Lung (tissue), 12 donors: ENCODE results near the gene DPH6. TPM values are rescaled to one million over a fixed set of nuclear protein-coding genes. Genes with fewer than 3 reads are reported as not detected.

Experiments used
- ATAC-seq: fragments of 200-7000 bp; cut with Tn5 transposase; one replicate; pipeline ENCODE4 v1.9.1; 2020; ENCODE audit warnings: moderate number of reproducible peaks; ENCODE audit not compliant: insufficient read depth, low FRiP score
- DNase-seq, 3 donors: peaks; one replicate each; pipeline ENCODE4 v3.0.0-alpha.2; 2013 to 2017
- H3K27ac ChIP-seq, 2 donors: one replicate each; pipeline ENCODE4 v1.5.1; 2013; ENCODE audit warnings: mild to moderate bottlenecking in 2 of 2, moderate library complexity in 2 of 2, control low read depth in 1 of 2, inconsistent platforms in 1 of 2, low read depth in 1 of 2, low read length in 1 of 2
- H3K27me3 ChIP-seq, 3 donors: one replicate each; pipeline ENCODE4 v1.5.1; 2013; ENCODE audit warnings: low read length in 2 of 3; ENCODE audit not compliant: control insufficient read depth in 3 of 3, insufficient read depth in 3 of 3
- H3K36me3 ChIP-seq, 4 donors: one replicate each; pipeline ENCODE4 v1.5.1; 2013; ENCODE audit warnings: low read length in 4 of 4, mild to moderate bottlenecking in 1 of 4, moderate library complexity in 1 of 4; ENCODE audit not compliant: control insufficient read depth in 4 of 4, insufficient read depth in 4 of 4
- H3K4me1 ChIP-seq, 5 donors: one replicate each; pipeline ENCODE4 v1.5.1; 2013; ENCODE audit warnings: low read length in 5 of 5, mild to moderate bottlenecking in 2 of 5, moderate library complexity in 1 of 5; ENCODE audit not compliant: control insufficient read depth in 5 of 5, insufficient read depth in 5 of 5
- H3K4me3 ChIP-seq: one replicate; pipeline ENCODE4 v1.5.1; 2013; ENCODE audit warnings: mild to moderate bottlenecking, control low read depth, moderate library complexity
- H3K9ac ChIP-seq, 2 donors: one replicate each; pipeline ENCODE4 v1.5.1; 2013; ENCODE audit warnings: low read length in 2 of 2, control low read depth in 1 of 2; ENCODE audit not compliant: insufficient read depth in 1 of 2
- H3K9me3 ChIP-seq, 4 donors: one replicate each; pipeline ENCODE4 v1.5.1; 2013; ENCODE audit warnings: low read length in 3 of 4, mild to moderate bottlenecking in 1 of 4, moderate library complexity in 1 of 4; ENCODE audit not compliant: control insufficient read depth in 4 of 4, insufficient read depth in 3 of 4
- CTCF ChIP-seq: IDR thresholded peaks from 2 replicates; pipeline ENCODE4 v1.5.1; 2012; ENCODE audit warnings: mild to moderate bottlenecking; ENCODE audit errors: control extremely low read depth, extremely low read depth
- WGBS, 2 donors: extraction: QIAGEN DNeasy Blood & Tissue Kit; methylation state at CpG; one replicate each; pipeline ENCODE4 v1.1.7; 2013; 5-methylcytosine and 5-hydroxymethylcytosine counted together
- polyA plus RNA-seq, 2 donors: library from polyadenylated mRNA; stranded (reverse); fragments of 200-250 nt; gene quantifications; one replicate each; pipeline ENCODE4 v1.2.1, GENCODE V29; 2013
- total RNA-seq, 2 donors: library from RNA; depleted of rRNA in 1 of 2; stranded (reverse); fragments of >200 nt in 1 of 2; gene quantifications; one replicate each; pipeline ENCODE4 v1.2.1, GENCODE V29; 2014 to 2021
- donor health status: control.
- donor health status: control.
- donor health status: Bipolar disorder and iron deficiency.
- donor health status: healthy.
- donor health status: DM: yes; HTN: yes; CAD: no.

DPH6 gene
- total and polyA plus RNA-seq, 4 donors = 5.5 to 55.1 (median 14.8) TPM

DNA sequence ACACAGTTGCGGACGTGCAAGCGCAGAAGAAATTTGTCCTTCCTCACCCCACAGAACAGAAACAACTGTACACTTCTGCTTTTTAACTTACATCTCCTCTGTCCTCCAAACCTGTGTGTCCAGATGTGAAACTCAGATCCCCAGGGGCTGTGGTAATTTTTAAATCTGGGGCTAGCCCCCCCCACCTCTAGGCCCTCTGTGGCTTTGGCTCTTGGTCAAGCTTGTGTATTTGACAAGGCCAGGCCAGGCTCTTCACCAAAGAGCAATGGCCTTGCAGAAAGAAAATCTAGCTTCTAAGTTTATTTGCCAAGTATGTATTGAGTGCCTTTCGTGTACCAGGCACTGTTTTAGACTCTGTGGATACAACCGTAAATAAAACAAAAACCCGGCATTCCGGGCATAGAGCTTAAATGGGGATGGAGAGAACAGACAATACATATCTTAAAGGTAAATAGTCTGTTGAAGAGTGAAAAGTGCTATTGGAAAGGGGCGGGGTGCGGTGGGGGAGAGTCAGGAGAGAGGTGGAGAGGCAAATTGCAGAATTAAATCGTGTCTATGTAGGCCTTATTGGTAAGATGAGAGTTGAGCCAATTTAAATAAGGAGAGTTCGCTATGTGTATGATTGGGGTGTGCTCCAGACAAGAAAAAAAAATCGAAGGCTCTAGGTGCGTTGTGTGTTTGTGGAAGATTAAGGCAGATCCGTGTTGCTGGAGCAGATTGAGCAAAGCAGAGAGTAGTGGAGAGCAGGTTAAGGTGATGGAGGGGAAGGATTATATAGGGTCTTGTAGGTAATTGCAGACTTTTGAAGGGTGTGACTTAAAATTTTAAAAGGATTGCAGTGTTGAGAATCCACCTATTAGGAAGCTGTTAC lies 781 bp upstream of the DPH6 start:
- H3K4me1 ChIP-seq = peaks cover 0 to 14% (median 3%) of the 10 kb centered on the region in 5 donors
- WGBS, 2 donors = 55 to 67% methylated on average over 14 of the region's 14 CpGs
- peak overlapping the region; percentile 74 to 98 for H3K9ac ChIP-seq
- no peaks in the 10 kb centered on the region for H3K36me3 ChIP-seq
- H3K9me3 ChIP-seq = no peaks in the 10 kb centered on the region
- no peak for TF ChIP-seq CTCF
- H3K4me3 ChIP-seq = peak overlapping the region; percentile 93
- H3K27ac ChIP-seq = peak overlapping the region; percentile 98 to 99
- DNase-seq (no peak), ATAC-seq (no peak)
- H3K27me3 ChIP-seq = no peaks in the 10 kb centered on the region

GRCh38 chr15:35545316-35545823 lies 595 bp downstream of the DPH6 start:
- H3K9me3 ChIP-seq = no peaks in the 10 kb centered on the region
- peak overlapping the region; percentile 98 to 99 for H3K27ac ChIP-seq
- peak; percentile 31 for ATAC-seq
- H3K9ac ChIP-seq = peak overlapping the region; percentile 74 to 92
- H3K4me3 ChIP-seq = peak overlapping the region; percentile 93
- peak in 1 of 3 donors; percentile 85 for DNase-seq
- no peak for TF ChIP-seq CTCF
- H3K27me3 ChIP-seq = no peaks in the 10 kb centered on the region
- H3K36me3 ChIP-seq = no peaks in the 10 kb centered on the region
- H3K4me1 ChIP-seq = peaks cover 0 to 17% (median 5%) of the 10 kb centered on the region in 5 donors
- WGBS, 2 donors = 1 to 2% methylated on average over 15 of the region's 15 CpGs

- H3K9ac ChIP-seq = no peak overlapping the region
- H3K27me3 ChIP-seq = no peaks in the 10 kb centered on the region
- peaks cover 0 to 11% (median 0%) of the 10 kb centered on the region in 5 donors for H3K4me1 ChIP-seq
- no peak overlapping the region for H3K27ac ChIP-seq
- WGBS, 2 donors = 78 to 82% methylated on average over 1 of the region's 1 CpG
- TF ChIP-seq CTCF = no peak
- ATAC-seq (no peak), DNase-seq (no peak)
- H3K4me3 ChIP-seq = no peak overlapping the region
- H3K36me3 ChIP-seq = peaks cover 0 to 4% (median 0%) of the 10 kb centered on the region in 4 donors
- no peaks in the 10 kb centered on the region for H3K9me3 ChIP-seq
Observed at GRCh38 chr15:35540885-35541284, 5.1 kb downstream of the DPH6 start.
